OCI-LY3 (cell line): ENCODE measurements around the gene MPC2.

ENCODE experiments used
- EZH2phosphoT487 ChIP-seq: fragments of 200-600 bp; shearing (Covaris generic); IDR thresholded peaks from 2 replicates; pipeline ENCODE4 v1.6.1; 2018; ENCODE audit warnings: antibody characterized with exemption, mixed run types, low read depth
- TF ChIP-seq, protein P1 (sequence below): fragments of 200-600, 300-600 bp; sonication (generic); IDR thresholded peaks from 2 replicates; pipeline ENCODE4 v1.5.1; 2014; ENCODE audit warnings: antibody characterized with exemption, low read length, low read depth

DNA sequence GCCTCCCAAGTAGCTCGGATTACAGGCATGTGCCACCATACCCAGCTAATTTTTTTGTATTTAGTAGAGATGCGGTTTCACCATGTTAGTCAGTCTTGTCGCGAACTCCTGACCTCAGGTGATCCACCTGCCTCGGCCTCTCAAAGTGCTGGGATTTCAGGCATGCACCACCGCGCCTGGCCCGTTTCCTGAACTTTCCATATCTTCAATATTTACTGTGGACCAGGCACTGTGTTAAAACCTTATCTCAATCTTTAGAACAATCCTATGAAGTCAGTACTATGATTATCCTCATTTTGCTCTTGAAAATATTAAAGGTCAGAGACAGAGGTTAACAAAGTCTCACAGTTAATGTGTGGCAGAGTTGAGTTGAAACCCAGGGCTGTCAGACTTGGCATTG, 21.3 kb downstream of the MPC2 start:
- TF ChIP-seq, protein P1, sequence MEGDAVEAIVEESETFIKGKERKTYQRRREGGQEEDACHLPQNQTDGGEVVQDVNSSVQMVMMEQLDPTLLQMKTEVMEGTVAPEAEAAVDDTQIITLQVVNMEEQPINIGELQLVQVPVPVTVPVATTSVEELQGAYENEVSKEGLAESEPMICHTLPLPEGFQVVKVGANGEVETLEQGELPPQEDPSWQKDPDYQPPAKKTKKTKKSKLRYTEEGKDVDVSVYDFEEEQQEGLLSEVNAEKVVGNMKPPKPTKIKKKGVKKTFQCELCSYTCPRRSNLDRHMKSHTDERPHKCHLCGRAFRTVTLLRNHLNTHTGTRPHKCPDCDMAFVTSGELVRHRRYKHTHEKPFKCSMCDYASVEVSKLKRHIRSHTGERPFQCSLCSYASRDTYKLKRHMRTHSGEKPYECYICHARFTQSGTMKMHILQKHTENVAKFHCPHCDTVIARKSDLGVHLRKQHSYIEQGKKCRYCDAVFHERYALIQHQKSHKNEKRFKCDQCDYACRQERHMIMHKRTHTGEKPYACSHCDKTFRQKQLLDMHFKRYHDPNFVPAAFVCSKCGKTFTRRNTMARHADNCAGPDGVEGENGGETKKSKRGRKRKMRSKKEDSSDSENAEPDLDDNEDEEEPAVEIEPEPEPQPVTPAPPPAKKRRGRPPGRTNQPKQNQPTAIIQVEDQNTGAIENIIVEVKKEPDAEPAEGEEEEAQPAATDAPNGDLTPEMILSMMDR, result no peak
- TF ChIP-seq EZH2phosphoT487, result no peak
